ENCODE data around the gene PDGFB.

DNA sequence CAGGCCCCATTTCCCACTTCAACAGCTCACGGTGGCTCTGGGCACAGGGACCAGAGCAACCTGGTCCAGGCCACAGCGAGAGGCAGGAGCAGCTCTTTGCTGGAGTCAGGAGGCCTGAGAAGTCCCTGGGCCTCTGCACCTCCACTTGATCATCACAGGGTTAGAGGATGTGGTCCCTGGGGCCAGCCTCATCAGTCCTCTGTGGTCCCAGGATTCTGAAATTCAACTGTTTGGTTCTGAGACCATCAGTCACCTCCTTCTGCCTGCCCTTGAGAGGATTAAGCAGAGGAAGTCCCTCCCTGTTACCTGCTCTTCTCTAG lies 67.4 kb downstream of the PDGFB start:
- TF ChIP-seq CTCF (IDR thresholded peaks at IDR 0.05 in 4 of 5, conservative IDR thresholded peaks at IDR 0.05 in 1 of 5) (no peak), POLR2A (IDR thresholded peaks at IDR 0.05) (no peak)
